TTC549 (cell line): ENCODE data around the gene RBMX2.
"Not testable (repeated sequence)": the region's sequence is repeated elsewhere in the genome, so short reads cannot be mapped to it uniquely, and the experiment has no call there.

Source experiments
- FAIRE-seq: peaks from 2 replicates; lab custom pipeline; 2012; peaks lifted over from hg19 to GRCh38; lab: Jason Lieb, UNC

The RBMX2 gene

DNA sequence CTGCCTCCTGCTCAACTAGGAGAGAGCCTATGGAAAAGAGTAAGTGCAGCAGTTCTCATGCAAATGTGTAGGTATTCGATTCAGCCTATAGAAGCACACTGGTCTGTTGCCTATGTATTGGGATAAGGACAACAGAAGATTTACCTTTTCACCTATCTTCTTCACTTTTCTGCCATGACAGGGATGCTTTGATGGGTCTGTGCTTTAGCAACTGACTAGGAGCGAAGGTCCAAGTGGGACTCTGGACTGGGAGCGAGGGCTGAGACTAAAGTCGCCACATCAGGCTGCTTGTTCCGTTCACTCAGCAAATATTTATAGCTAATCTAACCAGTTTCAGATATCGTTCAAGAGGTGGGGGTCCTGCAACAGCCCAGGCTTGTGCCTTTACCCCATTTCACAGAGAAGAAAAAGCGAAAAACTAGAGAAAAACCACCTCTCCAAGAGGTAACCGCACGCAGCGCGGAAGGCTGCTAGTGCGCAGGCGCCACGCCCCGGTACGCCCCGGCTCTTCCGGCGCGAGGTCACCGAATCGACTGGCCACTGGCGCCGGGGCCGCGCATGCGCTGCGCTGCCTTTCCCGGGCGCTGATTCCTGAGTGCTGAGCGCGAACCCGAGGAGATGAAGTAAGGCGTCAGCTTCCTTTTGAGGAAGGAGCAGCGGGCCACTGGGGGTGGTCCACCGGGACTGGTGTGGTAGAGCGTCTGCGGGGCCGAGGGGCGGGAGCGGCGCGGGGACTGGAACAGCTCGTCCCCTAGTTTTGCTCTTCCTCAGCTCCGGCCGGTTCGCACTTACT, at the start of gene RBMX2:
TSS of gene RBMX2 (plus strand) at position 573 of the 793 bp plus-strand sequence. CDS start at position 619, 46 bp downstream.
- no peak for FAIRE-seq

DNA sequence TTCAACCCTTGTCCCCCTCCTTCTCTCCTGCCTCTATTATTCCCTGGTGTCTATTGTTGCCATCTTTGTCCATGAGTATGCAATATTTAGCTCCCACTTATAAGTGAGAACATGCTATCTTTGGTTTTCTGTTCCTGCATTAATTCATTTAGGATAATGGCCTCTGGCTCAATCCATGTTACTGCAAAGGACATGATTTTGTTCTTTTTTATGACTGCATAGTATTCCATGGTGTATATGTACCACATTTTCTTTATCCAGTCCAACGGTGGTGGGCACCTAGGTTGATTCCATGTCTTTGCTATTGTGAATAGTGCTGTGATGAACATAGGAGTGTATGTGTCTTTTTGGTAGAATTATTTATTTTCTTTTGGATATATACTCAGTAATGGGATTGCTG, 49.7 kb upstream of the RBMX2 start:
- not testable (repeated sequence) for FAIRE-seq

DNA sequence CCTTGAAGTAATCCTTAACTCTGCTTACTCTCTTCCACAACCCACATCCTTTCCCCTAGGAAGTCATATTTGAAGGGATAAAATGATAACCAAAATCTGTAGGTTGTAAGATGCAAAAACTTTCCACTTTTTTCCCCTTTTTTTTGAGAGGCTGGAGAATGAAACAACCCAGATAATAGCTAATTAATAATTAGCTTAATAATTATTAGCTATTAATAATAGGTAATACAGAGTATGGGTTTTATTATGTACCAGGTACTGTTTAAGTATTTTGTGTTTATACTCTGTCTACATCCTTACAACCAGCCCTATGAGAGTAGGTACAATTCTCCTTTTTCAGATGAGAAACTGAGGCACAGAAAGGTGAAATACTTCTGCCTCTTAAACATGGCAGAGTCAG, 25.7 kb upstream of the RBMX2 start:
- no peak for FAIRE-seq

DNA sequence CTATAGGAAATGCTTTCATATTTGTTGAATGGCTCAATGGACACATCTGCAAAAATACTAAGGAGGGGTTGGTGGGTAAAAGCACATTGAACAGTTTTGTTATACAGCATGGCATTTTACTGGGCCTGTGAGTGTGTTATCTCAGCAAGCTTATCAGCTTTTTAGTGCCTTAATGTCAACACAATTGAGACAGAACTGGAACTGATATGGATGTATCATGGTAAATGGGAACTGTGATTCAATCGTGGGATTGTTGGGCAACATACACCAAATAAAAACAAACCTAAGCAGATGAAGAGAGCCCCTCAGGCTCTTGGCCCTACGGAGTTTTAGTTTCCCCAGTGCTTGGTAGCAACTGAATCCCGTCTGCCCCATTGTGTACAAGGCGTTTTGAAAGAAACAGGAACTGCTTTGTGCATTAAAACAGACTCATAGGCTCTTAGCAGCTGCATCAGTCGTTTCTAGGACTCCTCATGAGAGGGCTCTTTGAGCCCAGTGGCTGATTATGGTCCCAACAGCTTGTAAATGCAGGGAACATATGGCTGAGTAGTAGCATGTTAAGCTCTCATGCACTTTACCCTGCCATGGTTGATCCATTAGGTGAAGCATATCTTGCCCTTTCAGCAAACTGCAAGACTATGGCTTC, 23.6 kb upstream of the RBMX2 start:
- no peak for FAIRE-seq

DNA sequence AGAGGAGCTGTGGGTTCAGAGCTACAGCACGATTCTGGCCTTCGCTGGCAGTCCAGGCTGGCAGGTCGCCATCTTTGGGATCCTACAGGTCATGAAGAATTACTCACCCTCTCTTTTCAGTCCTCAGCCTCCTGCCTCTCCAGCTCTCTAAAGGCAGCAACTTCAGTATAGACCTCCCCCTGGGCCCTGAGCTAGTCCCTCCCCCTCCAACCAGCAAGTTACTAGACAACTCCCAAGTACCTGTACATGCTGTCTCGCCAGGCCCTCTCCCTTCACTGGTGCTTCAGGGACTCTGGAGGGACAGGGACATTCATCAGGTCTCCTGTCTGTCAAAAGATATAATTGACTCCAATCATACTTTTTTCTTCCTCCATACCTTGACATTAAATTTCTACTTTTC, 16.3 kb upstream of the RBMX2 start, which contains the start of gene GPR119:
TSS of gene GPR119 (minus strand) at position 155 of the 400 bp plus-strand sequence. CDS start 227 bp downstream, outside the sequence.
- FAIRE-seq, result no peak

DNA sequence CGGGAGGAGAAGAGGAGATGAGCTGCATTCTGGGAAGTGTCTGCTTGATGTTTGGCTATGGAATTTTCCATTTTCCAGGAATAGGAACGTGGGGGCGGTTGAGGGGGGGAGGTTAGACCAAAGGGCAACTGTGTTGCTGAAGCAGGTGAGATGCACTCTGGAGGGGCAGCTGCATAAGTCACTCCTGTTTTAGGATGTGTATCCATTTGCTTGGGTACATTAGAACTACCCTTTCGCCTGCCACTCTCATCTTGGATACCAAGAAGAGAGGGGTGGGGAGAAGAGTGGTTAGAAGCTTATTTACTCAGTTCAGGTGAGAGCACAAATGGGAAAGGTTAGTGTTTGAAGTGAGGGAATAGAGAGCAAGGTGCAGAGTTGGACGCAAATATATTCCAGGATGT, 15.4 kb upstream of the RBMX2 start:
- no peak for FAIRE-seq

- no peak for FAIRE-seq
These were observed 8.2 kb upstream of the RBMX2 start for GRCh38 chrX:130393451-130394074.

DNA sequence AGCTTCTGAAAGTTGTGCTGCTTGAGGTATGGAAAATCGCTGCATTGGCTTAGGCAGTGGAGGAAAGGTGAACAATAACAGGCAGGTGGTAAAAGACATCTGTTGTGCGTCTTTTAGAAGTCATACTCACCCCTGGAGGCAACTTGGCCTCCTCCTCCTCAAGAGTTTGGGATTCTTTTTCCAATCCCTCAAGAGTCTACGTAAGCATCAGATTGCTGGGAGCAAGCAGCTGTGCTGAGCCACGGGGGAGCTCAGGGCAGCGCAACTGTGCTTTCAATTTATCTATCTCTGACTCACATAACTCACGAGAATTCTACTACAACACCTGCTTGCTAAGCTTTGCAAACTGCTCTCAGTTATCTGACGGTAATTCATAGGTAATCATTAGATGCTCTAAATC, 6.4 kb upstream of the RBMX2 start:
- FAIRE-seq, result no peak

DNA sequence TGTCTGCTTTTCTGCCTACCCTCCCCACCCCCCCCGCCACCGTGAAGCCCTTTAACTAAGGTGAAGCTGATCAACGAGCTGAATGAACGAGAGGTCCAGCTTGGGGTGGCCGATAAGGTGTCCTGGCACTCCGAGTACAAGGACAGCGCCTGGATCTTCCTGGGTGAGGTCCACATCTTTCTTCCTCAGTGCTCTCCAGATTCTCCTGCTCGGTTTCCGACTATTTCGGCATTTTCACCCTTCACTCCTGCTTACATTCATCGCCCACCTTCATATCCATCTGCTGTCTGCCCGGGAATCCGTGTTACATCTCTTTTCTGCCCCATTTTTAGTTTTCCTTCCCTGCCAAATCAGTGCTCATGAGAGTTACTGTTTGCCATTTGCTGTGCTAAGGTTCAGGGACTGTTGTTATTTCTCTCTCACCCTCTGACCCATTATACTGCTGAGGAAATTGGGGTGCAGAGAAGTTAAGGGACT, 459 bp downstream of the RBMX2 start:
- no peak for FAIRE-seq

- no peak for FAIRE-seq
These were observed 11.6 kb downstream of the RBMX2 start for GRCh38 chrX:130413415-130413814.

GRCh38 chrX:130414800-130415199, 13.0 kb downstream of the RBMX2 start:
- no peak for FAIRE-seq

DNA sequence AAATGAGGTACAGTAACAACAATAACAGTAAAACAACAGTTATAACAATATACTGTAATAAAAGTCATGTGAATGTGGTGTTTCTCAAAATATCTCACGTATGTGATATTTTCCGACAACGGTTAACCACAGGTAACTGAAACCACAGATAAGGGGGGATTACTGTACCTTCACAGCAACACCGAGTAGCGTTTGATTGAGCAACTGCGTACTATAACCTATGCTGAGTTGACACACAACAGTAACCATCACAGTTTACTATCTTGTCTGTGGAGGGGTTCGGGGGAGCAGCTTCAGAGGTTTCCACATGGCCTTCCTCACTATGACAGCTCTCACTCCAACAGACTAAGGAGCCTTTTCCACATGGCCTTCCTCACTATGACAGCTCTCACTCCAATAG, 13.4 kb downstream of the RBMX2 start:
- FAIRE-seq, result no peak

- no peak for FAIRE-seq
These were observed 15.0 kb downstream of the RBMX2 start for GRCh38 chrX:130416785-130417184.

DNA sequence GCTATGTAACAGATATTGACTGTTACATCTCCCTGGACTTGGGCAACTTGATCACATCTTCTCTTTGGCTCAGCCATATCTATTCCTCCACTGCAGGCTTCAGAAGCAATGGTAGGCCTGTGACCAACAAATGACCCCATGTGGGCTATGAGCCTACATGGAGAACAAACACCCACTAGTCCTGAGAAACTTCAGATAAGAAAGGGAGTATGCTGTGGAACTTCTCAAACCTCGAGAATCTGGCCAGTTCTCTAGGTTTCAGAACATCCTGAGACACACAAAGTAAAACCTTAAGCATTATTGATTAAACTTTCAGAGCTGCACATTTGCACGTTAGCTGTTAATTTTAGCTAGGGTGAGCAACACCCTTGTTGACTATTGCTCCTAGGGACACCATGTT, 16.3 kb downstream of the RBMX2 start:
- no peak for FAIRE-seq

DNA sequence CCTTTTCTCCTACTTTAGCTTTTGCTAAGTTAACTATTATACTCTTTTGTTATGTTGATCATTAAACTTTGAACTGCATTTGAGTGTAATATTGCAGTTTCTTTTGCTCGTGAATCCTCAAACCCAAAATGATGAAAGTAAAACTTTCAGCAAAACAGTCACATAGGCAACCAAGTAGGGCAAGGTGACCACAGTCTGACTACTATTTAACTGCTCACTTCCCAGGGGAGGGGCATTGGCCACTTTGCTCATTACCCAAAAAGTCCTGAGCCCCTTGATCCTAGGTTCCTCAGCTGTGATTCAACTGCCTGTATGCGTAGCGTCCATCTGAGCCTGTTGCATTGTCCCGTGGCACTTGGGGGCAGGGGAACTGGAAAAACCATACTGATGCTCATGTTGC, 17.0 kb downstream of the RBMX2 start:
- FAIRE-seq, result no peak

DNA sequence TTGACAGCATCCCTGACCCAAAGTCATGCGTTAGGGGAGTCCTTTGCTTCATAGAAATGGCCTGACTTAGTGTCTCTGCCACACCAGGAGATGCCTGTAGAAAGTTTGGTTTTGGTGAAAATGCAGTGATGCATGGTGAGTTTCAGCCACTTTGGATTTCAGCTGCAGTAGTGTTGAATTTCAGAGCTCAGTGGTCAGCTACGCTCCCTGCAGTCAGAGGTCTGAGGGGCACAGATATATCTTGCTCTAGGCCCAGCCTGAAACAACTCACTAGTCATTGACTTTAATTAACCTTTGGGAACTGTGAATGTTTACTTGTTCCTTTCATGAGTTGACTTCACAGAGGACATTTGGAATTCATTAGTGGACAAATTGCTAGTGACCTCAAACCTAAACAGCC, 17.5 kb downstream of the RBMX2 start:
- FAIRE-seq, result no peak

DNA sequence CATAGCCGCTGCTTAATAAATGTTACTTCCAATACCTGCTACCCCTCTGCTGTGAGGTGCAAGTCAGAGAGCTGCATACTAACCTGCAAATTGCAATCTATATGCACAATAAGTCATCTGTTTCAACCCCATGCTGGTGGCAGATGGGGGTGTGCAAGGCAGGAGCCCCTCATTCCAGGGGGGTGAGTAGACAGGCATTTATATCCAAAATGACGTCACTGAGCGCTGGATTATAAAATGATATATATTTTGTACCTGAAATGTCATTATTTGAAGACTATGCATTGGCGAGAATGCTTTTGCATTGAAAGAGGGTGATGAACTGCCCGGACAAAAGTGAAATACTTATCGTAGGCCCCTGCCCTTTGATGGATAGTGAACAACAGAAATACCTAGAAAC, 24.7 kb downstream of the RBMX2 start:
- FAIRE-seq, result no peak

DNA sequence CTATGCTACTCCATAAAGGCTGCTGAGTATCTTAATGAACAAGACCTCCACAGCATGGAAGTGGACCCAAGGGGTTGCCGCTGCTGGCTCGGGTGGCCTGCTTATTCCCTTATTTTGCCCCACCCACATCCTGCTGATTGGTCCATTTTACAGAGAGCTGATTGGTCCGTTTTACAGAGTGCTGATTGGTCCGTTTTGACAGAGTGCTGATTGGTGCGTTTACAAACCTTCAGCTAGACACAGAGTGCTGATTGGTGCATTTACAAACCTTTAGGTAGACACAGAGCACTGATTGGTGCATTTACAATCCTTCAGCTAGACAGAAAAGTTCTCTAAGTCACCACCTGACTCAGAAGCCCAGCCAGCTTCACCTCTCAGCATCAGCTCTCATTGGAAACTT, 27.4 kb downstream of the RBMX2 start:
- not testable (repeated sequence) for FAIRE-seq

DNA sequence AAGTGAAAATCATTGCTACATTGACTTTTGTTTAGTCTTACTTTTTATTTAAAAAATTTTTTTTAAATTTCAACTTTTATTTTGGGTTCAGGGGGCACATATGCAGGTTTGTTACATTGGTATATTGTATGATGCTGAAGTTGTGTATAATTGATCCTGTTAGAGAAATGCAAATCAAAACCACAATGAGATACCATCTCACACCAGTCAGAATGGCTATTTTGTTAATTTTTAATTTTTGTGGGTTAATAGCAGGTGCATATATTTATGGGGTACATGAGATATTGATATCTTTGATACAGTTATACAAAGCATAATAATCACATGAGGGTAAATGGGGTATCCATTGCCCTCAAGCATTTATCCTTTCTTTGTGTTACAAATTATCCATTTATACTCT, 34.1 kb downstream of the RBMX2 start:
- no peak for FAIRE-seq

GRCh38 chrX:130437996-130438395, 36.2 kb downstream of the RBMX2 start:
- FAIRE-seq, result not testable (repeated sequence)

DNA sequence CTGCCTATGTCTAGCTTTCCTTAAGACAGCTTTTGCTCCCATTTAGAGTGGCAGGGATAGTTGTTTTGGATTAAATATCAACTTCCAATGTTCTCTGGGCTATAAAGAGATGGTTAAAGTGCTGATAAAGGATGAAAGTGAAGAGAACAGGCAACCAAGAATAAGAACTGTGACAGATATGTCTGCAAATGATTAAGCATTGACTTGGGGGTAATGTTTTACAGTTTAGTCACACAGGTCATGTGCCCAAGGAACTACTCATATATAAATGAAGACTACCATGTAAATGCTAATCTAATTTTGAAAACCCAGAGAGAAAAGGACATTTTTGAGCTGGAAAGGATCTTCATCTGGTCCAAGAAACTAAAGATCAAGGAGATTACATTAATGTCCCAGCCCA, 42.1 kb downstream of the RBMX2 start:
- no peak for FAIRE-seq

DNA sequence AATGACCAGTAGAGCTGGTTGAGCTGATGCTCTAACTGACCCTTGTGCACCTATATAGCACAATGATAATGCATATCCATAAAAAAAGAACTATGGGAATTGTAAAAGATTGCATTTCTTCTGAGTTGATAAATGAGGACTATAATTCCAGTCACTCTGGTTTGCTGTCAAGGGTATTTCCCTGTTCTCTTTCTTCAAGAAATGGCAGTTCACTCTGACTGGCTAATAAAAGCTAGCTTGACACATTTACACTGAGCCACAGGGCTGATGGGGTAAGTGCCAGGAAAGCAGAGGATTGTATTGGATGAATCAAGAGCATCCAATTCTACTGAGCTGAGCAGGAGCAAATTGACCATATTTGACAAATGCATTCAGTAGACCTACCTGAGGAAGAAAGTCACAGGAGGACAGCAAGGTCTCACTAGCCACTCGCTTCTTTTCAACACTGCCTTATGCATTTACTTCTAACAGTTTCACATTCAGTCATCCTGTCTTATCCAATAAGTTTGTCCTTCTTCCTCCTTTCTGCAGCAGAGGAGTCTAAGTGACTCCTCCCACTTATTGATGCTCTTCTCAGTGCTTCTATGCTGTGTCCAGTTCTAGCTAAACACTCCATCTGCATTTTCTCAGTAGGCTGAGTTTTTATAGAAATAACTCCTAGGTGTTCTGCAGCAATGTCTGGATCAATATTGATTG, 43.0 kb downstream of the RBMX2 start:
- no peak for FAIRE-seq

- FAIRE-seq, result no peak
These were observed 45.2 kb downstream of the RBMX2 start for GRCh38 chrX:130446974-130447373.
